GM12891 (cell line): ENCODE measurements around the gene LINGO4.

Experiments used
- PAX5 ChIP-seq: IDR thresholded peaks from 2 replicates; pipeline ENCODE4 v1.6.1; 2011; ENCODE audit warnings: low read length, moderate library complexity, mild to moderate bottlenecking; ENCODE audit not compliant: insufficient read depth, severe bottlenecking
- POLR2A ChIP-seq: IDR thresholded peaks from 2 replicates; pipeline ENCODE4 v1.6.1; 2011; ENCODE audit warnings: low read depth, low read length, control low read depth
- POLR2AphosphoS5 ChIP-seq: IDR thresholded peaks from 2 replicates; pipeline ENCODE4 v1.6.1; 2011; ENCODE audit warnings: low read depth, low read length, control low read depth
- SPI1 ChIP-seq: IDR thresholded peaks from 2 replicates; pipeline ENCODE4 v1.6.1; 2011; ENCODE audit warnings: low read depth, low read length, control low read depth
- TAF1 ChIP-seq: IDR thresholded peaks from 2 replicates; pipeline ENCODE4 v1.6.1; 2011; ENCODE audit warnings: low read depth, low read length, control low read depth

DNA sequence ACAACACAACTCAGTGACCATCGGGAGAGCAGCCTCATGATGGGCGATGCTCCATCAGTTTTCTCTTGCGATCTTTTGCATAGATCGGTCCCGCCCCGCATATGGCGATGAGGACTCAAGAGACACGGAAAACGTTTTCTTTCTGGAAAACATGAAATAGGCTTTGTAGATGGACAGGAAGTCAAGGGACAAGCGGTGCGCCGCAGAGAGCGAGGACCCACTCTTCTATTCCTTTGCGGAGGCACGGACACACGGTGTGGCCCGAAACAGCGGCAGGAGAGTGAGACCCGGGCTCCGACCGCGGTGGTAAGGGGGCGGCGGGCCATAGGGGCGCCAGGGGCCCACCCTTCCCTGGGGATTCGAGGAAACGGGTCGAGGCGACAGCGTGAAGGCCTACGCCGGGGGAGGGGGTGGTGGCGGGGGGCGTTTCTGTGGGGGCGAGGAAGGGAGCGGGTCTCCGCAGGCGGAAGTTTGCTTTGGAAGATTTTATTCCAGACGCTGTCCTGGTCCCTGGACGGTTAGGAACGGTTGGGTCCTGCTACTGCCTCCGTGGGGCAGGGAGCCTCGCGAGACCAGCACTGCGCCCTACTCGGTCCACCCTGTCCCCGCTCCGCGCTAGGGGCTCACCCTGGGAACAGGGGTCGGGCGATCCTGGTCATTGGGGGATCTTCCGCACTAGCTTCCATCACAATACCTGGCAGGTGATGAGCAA, 14.1 kb downstream of the LINGO4 start:
- no peak for TF ChIP-seq POLR2A
- TF ChIP-seq POLR2AphosphoS5, result no peak
- no peak for TF ChIP-seq TAF1
- TF ChIP-seq SPI1, result no peak
- no peak for TF ChIP-seq PAX5
